Measurements from ENCODE around the gene ARHGAP1.

DNA sequence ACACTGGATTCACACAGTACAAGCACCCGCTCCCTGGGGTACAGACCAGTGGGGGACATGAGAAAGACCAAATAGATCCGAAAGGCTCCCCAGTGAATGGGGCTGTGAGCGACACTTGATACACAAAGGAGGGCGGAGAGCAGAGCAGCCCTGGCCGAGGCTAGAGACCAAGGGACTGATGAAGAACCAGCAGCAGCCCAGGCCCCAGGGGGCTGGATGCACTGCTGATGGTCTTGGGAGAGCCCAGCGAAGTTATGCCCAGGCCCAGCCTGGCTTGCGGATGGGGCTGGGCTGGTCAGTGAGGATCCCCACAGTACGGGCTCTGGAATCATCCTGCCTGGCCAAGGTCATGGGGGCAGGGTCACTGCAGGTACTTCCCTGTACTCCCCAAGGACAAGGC is 23.2 kb downstream of the ARHGAP1 start:
- no peak for TF ChIP-seq EP300 (IDR thresholded peaks at IDR 0.05; ENCODE audit: borderline replicate concordance)
- no peak for TF ChIP-seq RAD21 (IDR thresholded peaks at IDR 0.05; ENCODE audit: low read depth)
- TF ChIP-seq CREB1 (IDR thresholded peaks at IDR 0.05; ENCODE audit: low read depth): no peak
- TF ChIP-seq CEBPB (IDR thresholded peaks at IDR 0.05): no peak
- no peak for TF ChIP-seq MAX (IDR thresholded peaks at IDR 0.05)
- TF ChIP-seq TAF1 (IDR thresholded peaks at IDR 0.05; ENCODE audit: low read depth): no peak
- no peak for TF ChIP-seq TEAD4 (IDR thresholded peaks at IDR 0.05)
- TF ChIP-seq REST (IDR thresholded peaks at IDR 0.05; ENCODE audit: low read depth): no peak
- no peak for TF ChIP-seq NFIC (IDR thresholded peaks at IDR 0.05)
